ENCODE measurements around the gene ADCY4.

Gene ADCY4

GRCh38 chr14:24317141-24317928 lies 17.5 kb downstream of the ADCY4 start:
- TF ChIP-seq CTCF (IDR thresholded peaks at IDR 0.05; ENCODE audit: insufficient read depth, low read length): no peak
- TF ChIP-seq POLR2AphosphoS5 (IDR thresholded peaks at IDR 0.05; ENCODE audit: low read depth): no peak
- no peak for TF ChIP-seq GABPA (IDR thresholded peaks at IDR 0.05; ENCODE audit: low read depth)
- TF ChIP-seq SPI1 (IDR thresholded peaks at IDR 0.05; ENCODE audit: borderline replicate concordance, low read depth): no peak
- TF ChIP-seq REST (IDR thresholded peaks at IDR 0.05; ENCODE audit: insufficient replicate concordance, low read depth): no peak
- no peak for DNase-seq (ENCODE audit: low read depth in 1 of 2, low spot score in 1 of 2)
- H3K27me3 ChIP-seq (ENCODE audit: insufficient read depth, poor library complexity, severe bottlenecking): no peaks in the 10 kb centered on the region
- no peak overlapping the region for H3K4me3 ChIP-seq (replicated peaks; ENCODE audit: insufficient read depth, low read length)
- no peak overlapping the region for H3K27ac ChIP-seq (replicated peaks)

- no peaks in the 10 kb centered on the region for H3K27me3 ChIP-seq (ENCODE audit: insufficient read depth, poor library complexity, severe bottlenecking)
Observed at GRCh38 chr14:24316597-24316950, 18.3 kb downstream of the ADCY4 start.

More at GRCh38 chr14:24316597-24316950, 18.3 kb downstream of the ADCY4 start:
- no peak for DNase-seq (ENCODE audit: low read depth in 1 of 2, low spot score in 1 of 2)
- TF ChIP-seq CTCF (IDR thresholded peaks at IDR 0.05; ENCODE audit: insufficient read depth, low read length) (no peak), REST (IDR thresholded peaks at IDR 0.05; ENCODE audit: insufficient replicate concordance, low read depth) (no peak), GABPA (IDR thresholded peaks at IDR 0.05; ENCODE audit: low read depth) (no peak), SPI1 (IDR thresholded peaks at IDR 0.05; ENCODE audit: borderline replicate concordance, low read depth) (no peak), POLR2AphosphoS5 (IDR thresholded peaks at IDR 0.05; ENCODE audit: low read depth) (no peak)
- Histone ChIP-seq H3K27ac (replicated peaks) (no peak overlapping the region), H3K4me3 (replicated peaks; ENCODE audit: insufficient read depth, low read length) (no peak overlapping the region)

All from HL-60 (cell line).